Brain microvascular endothelial cell (primary cell): ENCODE measurements around the gene KRT84.

ENCODE experiments used
- DNase-seq: peaks from one replicate; pipeline ENCODE4 v3.0.0-alpha.2; 2020
- H3K27ac ChIP-seq: fragments of 250-450 bp; sonication (Bioruptor Pico); 2 replicates; pipeline ENCODE4 v1.5.1; 2020; ENCODE audit warnings: mild to moderate bottlenecking, moderate library complexity
- H3K27me3 ChIP-seq: fragments of 250-450 bp; sonication (Bioruptor Pico); replicated peaks from 2 replicates; pipeline ENCODE4 v1.5.1; 2020; ENCODE audit warnings: mild to moderate bottlenecking
- H3K36me3 ChIP-seq: fragments of 250-450 bp; sonication (Bioruptor Pico); replicated peaks from 2 replicates; pipeline ENCODE4 v1.5.1; 2020; ENCODE audit warnings: mild to moderate bottlenecking
- H3K4me3 ChIP-seq: 2 replicates; pipeline ENCODE4 v1.5.1; 2011; ENCODE audit warnings: low read depth, mild to moderate bottlenecking, control low read depth, low read length, moderate library complexity
- in situ Hi-C: cut with HindIII; loops from 2 replicates; pipeline ENCODE4 v1.10.0; 2017; ENCODE audit warnings: low sequenced_read_pairs, low pct_ligation_motif_present
- TF ChIP-seq, protein P1 (sequence below): IDR thresholded peaks from 2 replicates; pipeline ENCODE4 v1.5.1; 2011; ENCODE audit warnings: low read depth, mild to moderate bottlenecking, moderate library complexity, low read length, control low read depth, inconsistent platforms; ENCODE audit errors: missing control alignments

The KRT84 gene

DNA sequence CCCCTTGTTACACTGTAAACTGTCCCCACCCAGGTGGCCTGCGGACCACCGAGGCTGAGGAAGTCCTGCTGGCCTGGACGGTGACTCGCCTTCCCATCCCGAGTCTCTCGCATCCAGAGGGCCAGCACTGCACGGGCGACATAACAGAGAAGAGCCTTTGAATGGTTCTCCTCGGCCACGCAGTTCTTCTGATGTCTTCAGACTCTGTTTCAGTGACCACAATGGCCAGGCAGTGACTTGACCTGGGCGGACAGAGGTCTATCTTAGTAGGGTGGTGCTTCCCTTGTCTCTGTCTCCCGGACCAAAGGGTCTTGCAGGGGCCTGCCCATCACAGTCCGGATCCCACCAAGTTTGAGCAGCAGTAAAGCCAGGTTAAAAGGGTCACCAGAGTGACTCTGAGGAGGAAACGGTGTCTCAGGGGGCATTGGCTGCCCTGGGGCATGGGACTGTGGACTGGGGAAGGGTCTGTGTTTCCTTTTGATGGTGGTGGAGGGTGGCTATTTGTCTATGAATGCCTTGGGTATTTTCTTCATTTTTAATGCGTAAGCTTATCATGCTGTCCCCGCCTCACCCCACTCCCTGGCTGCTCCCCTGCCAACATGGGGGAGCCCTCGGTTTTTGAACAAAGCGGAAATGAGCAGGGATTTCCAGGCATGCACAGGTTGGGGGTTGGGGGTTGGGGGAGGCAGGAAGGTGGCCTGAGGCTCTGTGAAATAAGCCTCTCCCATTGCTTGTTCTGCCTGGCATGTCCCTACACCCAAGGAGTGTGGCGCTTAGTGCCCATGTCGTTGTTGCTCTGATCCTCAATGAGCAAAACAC lies 28.5 kb downstream of the KRT84 start:
- in situ Hi-C loops, result no loop called here

DNA sequence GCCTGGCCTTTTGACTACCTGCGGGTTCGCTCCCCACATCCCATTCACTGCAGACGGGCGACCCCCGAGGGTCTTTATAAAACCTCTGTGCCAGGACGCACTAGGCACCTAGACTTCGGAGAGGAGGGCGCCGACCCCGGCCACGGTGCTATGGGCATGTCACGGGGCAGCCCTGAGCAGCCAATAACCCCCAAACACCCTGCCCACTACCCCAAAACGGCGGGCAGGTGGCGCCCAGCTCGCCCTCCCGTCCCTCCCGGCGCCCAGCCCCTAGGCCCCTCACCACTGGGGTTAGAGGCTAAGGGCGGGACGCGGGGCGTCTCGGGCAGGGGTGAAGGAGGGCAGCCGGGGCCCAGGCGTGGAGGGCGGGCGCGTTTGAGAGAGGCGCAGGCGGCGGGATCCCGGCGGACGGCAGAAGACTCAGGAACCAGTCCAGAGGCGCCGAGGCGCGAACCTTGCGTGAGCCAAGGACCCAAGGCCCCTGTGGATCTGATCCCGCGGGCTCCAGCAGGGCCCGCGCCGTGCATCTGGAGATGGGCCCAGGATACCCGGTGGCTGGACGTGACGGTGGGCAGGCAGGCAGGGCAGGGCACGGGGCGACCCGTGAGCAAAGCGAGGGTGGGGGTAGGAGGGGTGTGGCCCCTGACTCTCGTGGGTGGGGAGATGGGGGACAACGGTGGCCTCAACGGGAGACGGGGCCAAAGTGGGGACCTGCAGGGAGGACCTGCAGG lies 29.3 kb downstream of the KRT84 start:
- H3K4me3 ChIP-seq, result no peak overlapping the region
- DNase-seq, result no peak
- TF ChIP-seq, protein P1, sequence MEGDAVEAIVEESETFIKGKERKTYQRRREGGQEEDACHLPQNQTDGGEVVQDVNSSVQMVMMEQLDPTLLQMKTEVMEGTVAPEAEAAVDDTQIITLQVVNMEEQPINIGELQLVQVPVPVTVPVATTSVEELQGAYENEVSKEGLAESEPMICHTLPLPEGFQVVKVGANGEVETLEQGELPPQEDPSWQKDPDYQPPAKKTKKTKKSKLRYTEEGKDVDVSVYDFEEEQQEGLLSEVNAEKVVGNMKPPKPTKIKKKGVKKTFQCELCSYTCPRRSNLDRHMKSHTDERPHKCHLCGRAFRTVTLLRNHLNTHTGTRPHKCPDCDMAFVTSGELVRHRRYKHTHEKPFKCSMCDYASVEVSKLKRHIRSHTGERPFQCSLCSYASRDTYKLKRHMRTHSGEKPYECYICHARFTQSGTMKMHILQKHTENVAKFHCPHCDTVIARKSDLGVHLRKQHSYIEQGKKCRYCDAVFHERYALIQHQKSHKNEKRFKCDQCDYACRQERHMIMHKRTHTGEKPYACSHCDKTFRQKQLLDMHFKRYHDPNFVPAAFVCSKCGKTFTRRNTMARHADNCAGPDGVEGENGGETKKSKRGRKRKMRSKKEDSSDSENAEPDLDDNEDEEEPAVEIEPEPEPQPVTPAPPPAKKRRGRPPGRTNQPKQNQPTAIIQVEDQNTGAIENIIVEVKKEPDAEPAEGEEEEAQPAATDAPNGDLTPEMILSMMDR, result no peak
- no peaks in the 10 kb centered on the region for H3K36me3 ChIP-seq
- in situ Hi-C loops, result no loop called here
- no peak overlapping the region for H3K27ac ChIP-seq
- peaks cover 11% of the 10 kb centered on the region for H3K27me3 ChIP-seq

More for the DNA sequence above, 28.5 kb downstream of the KRT84 start:
- H3K27ac ChIP-seq, result no peak overlapping the region
- no peak overlapping the region for H3K4me3 ChIP-seq
- no peaks in the 10 kb centered on the region for H3K36me3 ChIP-seq
- DNase-seq, result no peak
- peaks cover 11% of the 10 kb centered on the region for H3K27me3 ChIP-seq
- TF ChIP-seq, protein P1, result no peak

DNA sequence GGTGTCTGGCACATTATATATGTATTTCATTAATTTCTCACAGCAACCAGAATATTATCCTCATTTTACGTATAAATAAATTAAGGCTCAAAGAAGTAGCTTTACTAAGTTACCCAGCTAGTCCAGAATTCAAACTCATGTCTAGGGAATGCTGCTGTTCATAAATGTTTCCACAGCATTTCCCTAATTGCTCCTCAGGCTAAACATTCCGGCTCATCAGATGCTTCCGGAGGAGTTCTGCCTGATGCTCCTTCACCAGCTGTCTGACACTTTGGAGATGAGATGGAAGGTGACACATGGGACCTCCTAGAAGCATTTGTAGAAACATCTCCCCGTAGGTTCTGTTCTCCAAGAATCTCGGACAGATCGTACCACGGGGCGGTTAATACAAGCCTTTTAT lies 30.3 kb downstream of the KRT84 start:
- no peaks in the 10 kb centered on the region for H3K36me3 ChIP-seq
- no peak for DNase-seq
- in situ Hi-C loops, result no loop called here
- H3K27me3 ChIP-seq, result peaks cover 12% of the 10 kb centered on the region
- H3K27ac ChIP-seq, result no peak overlapping the region
- TF ChIP-seq, protein P1, result no peak
- H3K4me3 ChIP-seq, result no peak overlapping the region

DNA sequence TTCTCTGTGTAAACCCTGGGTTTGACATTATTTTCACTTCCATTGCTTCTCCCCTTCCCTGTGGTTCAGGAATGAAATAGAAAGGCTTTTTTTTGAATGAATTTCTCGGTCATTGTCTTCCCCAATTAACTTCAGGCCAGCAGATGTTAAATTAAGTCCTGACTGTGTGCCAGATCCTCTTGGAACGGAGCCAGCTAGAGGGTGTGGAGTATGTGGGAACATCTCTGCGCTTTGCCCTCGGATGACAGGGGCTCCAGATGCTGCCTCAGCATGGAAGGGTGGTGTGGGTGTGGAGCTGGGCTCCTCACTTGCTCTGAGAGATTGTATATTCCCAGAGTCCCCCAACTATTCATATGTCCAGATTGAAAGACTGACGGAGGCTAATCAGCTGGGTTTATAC lies 31.3 kb downstream of the KRT84 start:
- no peak overlapping the region for H3K27ac ChIP-seq
- H3K27me3 ChIP-seq, result peaks cover 13% of the 10 kb centered on the region
- TF ChIP-seq, protein P1, result no peak
- H3K36me3 ChIP-seq, result no peaks in the 10 kb centered on the region
- DNase-seq, result no peak
- in situ Hi-C loops, result no loop called here
- H3K4me3 ChIP-seq, result no peak overlapping the region

DNA sequence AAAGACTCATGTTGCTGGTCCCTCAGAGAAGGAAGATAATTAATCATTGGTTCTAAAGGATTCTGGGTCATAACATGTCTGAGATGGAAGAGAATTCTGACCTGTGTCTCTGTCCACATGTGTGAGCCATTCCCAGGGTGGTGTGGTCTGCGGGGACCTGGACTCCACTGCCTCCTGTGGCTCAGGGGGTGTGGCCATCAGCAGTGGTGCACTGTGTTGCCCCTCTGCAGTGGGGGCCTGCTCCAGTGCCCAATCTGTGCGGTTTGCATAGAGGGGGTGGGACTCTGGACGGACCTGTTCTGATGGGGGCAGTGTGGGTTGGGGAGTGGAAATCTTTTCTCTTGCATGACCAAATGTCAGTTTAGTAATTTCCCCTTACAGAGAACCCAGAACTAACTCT lies 31.7 kb downstream of the KRT84 start:
- Histone ChIP-seq H3K27me3 (peaks cover 13% of the 10 kb centered on the region), H3K27ac (no peak overlapping the region), H3K36me3 (no peaks in the 10 kb centered on the region), H3K4me3 (no peak overlapping the region)
- in situ Hi-C loops, result no loop called here
- DNase-seq, result no peak
- TF ChIP-seq, protein P1, result no peak
